Measurements from ENCODE around the gene CLMN.

DNA sequence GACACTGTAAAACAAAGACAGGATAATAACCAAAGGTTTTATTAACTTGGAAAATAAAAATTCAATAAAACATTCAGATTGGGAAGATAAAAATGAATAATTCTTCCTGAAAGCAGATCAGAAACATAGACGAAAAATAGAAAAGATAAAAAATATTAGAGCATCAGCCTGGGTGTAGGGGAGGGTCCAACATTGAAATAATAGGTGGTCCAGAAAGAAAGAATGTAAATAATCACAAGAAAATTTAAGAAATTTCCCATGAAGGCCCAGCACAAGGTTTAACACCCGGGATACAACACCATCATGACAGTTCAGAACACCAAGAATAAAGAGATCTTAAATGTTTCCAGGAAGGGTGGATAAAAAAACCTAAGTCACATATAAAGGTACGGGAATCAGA, 131.3 kb downstream of the CLMN start:
- TF ChIP-seq EZH2 (IDR thresholded peaks at IDR 0.05; ENCODE audit: borderline replicate concordance) (no peak), CTCF (IDR thresholded peaks at IDR 0.05; ENCODE audit: poor library complexity) (no peak)
